ENCODE results near the gene KAT6B.
"Not testable (repeated sequence)": the region's sequence is repeated elsewhere in the genome, so short reads cannot be mapped to it uniquely, and the experiment has no call there.

KAT6B gene

DNA sequence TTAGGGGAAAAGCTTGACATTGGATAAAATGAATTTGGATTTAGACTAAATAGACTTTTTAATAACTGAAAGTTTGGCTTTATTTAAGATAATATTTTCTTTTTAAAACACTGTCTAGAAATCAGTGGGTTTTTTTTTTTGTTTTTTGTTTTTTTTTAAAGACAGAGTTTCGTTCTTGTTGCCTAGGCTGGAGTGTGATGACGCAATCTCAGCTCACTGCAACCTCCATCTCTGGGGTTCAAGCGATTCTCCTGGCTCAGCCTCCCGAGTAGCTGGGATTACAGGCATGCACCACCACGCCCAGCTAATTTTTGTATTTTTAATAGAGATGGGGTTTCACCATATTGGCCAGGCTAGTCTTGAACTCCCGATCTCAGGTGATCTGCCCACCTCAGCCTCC is 66.9 kb downstream of the KAT6B start:
- DNase-seq = not testable (repeated sequence)

DNA sequence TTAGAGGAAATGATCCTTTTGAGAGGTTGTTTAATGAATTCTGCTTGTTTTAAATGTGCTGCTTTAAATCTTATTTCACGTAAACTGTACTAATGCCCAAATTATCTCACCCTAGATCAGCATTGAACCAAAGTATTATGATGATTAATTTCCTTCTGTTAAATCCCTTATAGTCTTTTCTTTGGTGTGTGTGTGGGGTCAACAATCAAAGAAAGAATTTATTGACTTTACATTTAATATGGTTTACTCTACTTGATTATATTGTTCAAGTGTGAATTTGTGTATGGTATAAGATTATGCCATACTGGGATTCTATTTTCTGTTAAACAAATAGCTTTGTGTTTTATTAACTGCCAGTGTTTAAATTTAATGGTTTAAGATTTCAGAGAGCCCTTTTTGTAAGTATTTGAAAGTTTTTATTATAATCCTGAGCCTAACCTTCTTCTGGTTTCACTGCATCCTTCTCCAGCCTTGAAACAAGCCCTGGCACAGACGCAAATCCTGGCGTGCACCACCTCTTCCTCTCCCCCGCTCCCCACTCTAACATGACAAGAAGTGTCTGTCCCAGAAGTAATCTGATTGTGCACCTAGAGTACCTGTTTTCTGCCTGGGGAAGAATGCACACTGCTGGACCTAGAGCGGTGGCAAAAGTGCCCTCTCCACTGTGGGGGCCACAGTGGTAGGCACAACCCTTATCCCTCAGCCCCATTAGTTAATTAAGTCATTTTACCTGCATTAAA is 70.6 kb downstream of the KAT6B start:
- no peak for DNase-seq

DNA sequence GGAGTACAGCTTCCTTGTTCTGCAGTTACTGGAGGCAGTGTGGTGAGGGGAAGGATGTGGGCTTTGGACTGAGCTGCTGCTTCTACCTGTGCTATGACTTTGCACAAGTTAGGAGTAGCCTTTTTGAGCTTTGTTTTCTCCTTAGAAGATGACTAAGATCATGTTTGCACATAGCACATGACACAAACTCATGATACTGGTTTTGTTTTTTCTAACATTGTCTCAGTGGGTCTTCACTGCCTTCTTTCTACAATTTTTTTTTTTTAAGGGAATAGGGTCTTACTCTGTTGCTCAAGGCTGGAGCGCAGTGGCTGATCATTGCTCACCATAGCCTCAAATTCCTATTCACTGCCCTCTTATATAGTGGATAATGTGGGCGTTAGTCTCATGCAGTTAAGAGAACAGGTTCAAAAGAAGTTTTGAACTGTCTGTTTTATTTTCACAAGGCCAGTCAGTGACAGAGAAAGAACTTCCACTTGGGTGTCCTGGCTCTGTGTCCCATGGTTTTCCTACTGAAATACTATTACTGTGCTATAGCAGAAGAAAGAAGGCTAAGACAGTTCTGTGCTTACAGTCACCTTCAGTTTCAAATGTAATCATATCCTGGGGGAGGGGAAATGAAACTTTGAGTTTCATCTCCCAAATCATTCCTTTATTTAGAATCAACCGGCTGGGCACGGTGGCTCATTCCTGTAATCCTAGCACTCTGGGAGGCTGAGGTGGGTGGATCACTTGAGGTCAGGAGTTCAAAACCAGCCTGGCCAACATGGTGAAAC is 72.0 kb downstream of the KAT6B start:
- no peak for DNase-seq

DNA sequence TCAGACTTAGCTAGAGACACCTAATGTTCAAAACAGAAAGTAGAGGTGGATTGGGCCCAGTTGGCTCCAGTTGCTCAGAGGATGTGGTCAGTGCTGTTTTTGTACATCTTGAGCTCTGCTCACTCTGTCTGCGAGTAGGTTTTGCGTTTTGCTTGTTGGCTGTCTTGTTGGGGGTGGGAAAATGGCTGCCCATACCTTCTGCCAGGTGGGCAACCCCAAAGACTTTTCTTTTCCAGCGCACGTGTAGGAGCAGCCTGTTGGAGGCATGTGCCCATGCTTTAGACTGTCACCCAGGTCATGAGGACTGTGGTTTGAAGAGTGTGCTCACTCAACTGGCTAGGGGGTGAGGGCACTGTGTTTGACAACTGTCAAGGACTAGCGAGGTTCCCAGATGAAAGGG is 73.9 kb downstream of the KAT6B start:
- DNase-seq = no peak

DNA sequence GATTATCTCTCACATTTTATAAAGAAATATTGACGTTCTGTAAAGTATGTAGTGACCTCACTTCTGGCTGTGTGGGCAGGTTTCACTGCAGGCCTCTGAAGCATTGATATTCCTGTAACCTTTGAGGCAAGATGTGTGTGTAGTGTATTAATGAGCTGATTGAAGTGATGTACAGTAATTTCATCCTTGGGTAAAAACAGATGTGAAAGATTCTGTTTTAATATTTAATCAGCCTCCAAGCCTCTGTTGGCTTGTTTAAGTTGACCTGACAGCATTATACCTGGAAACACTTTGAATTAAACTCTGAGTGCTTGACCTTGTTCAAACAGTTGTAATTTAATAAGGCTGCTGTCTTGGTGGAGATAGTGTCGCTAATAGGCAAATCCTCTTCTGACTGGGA is 74.9 kb downstream of the KAT6B start:
- DNase-seq = no peak

DNA sequence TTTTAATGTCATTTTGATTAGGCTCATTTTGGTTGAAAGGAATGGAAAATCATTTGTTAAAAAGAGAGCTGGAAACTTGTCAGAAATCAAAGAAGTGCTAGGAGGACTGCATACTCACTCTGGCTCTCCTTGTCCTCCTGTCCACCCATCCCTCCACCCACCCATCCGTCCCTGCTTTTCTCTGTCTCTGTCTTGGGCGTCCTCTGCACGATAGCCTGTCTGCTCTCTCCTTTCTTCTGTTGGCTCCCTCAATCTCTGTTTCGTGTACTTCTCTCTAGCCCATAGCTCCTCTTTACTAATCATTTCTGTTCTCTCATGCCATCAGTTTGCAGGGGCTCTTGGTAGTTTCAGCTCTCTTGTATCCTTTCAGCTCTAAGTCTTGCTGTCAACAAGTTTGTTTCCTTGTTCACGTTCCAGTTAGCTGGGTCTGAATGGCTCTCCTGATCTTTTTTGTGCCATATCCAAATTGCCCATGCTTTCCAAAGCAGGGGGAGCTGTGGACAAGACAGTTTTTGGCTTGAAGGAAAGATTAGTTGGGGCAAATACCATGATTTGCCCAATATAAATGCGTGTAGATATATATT is 75.6 kb downstream of the KAT6B start:
- DNase-seq = no peak

DNA sequence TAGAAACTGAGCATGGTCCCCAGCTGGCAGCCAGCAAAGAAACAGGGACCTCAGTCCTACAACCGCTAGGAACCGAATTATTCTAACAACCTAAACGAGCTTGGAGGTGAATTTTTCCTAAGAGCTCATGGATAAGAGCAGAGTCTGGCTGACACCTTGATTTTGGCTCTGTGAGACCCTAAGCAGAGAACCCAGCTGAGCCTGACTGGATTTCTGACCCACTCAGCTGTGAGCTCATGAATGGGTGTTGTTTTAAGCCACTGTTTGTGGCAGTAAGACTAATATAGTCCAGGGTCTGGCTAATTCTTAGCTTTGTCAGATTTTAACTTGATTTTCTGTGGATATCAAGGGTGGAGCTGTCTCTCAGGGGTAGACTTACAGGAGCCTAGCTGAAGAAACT is 77.1 kb downstream of the KAT6B start:
- DNase-seq = no peak

DNA sequence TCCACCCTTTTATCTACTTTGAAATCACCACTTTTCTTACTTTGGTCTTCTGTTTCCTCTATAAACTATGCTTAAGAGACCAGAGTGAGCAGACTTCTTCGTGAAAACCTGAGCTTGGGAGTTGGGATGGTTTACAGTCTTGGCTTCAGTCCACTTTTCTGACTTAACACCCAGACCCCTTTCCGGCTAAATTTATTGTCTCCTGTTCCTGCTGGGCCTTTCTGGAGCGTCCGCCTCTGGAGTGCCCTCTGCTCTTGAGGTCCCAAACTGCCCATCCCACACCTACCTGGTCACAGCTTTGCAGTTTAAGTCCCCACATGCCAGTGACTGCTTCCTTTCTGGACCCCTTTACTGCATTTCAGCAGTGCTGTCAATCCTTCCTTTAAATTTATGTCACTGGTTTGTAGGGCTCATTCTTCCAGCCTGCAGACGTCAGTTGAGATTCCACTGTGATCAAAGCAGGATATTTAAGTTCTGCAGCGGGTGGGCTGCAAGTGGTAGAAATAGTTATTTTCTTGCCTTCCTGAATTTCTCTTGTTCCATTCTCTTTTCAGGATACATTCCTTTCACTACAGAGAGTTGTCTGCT is 80.3 kb downstream of the KAT6B start:
- no peak for DNase-seq

DNA sequence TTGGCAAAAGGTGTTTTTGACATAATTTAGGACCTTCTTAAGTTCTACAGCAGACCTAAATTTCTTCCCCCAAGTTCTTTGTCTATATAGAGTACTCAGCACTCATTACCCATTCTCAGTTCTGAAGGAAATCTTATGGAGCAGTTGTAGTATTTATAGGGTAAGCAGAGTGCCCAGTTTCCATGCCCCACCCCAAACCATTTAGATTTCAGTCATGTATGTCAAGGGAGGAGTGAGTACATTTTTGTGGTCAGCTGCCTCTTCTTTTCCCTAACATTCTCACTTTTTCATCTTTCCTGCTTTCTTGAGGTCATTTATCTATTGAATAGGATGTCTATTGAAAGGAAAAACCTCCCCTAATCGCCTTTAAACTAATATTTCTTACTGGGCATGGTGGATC is 83.3 kb downstream of the KAT6B start:
- no peak for DNase-seq

DNA sequence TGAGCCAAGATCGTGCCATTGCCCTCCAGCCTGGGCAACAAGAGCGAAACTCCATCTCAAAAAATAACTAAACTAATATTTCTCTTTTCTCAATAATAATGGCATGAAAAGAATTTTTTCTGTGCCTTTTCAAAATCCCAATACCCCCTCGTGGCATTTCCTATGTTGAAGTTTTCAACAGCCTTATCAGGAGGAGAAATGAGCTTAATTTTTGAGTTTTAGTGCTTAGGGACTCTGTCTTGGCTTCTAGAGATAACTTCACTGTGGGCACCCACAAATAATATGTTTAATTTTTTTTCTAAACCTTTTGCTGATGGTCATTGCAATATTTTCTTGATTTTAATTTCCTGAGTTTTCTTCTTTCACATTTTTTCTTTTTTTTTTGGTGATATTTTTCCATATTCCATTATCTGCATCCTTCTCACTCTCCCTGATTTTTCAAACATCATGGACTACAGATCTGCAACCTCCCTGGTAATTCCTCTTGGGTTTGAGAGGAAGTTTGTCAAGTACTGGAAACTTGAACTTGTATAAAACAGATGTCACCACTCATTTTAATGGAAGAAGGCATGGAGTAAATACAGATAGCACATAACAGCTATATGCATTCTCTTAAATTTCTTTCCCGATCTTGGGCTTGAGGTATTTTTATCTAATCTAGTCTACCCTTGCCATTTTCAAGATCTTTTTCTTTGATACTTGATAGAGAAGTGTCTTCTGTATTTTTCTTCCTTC is 84.0 kb downstream of the KAT6B start:
- no peak for DNase-seq

DNA sequence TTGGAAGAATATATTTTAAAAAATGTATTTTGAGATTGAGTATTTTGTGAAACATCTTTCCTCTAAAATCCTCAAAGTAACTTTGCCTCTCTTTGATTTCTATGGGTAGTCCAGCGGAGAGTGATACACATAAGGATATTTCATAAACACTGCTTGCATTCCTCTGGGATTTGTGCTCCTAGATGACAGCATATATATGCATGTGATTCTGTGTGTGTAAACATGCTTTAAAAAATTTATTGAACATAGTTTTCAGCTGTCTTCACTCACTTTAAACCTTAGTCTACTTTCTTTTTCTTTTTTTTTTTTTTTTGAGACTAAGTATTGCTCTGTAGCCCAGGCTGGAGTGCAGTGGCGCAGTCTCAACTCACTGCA is 84.6 kb downstream of the KAT6B start:
- DNase-seq = no peak

DNA sequence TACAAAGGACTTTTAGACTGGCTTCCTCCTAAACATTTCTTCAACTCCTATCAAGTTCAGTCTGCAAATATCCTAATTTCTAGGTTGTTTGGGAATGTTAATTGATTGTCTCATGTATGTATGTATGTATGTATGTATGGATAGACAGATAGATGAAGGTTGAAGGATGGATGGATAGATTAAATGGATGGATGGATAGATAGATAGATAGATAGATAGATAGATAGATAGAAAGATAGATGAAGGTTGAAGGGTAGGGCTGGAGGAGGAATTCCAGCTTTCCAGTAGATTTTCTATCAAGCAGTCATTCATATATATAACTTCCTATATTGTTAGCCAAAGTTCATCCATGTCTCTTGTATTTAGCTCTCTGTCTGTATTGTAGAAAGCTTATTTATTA is 85.8 kb downstream of the KAT6B start:
- DNase-seq = no peak

DNA sequence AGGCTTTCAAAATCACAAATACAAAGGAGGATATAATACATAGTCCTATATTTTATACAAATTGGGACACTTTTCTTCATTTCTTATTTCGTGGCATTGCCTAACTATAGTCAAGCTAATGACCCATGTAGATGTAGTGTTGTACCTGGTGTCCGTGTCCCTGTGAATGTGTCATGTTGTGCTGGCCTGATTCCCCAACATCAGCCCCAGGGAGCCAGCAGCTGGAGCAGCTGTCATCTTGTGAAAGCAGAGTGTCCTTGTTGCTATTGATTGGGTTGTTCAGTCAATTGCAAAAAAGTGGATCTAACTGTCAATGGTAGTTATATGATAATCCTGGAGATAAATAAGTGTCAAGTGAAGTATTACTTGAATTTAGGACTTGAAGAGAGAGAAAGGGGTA is 86.3 kb downstream of the KAT6B start:
- DNase-seq = no peak

DNA sequence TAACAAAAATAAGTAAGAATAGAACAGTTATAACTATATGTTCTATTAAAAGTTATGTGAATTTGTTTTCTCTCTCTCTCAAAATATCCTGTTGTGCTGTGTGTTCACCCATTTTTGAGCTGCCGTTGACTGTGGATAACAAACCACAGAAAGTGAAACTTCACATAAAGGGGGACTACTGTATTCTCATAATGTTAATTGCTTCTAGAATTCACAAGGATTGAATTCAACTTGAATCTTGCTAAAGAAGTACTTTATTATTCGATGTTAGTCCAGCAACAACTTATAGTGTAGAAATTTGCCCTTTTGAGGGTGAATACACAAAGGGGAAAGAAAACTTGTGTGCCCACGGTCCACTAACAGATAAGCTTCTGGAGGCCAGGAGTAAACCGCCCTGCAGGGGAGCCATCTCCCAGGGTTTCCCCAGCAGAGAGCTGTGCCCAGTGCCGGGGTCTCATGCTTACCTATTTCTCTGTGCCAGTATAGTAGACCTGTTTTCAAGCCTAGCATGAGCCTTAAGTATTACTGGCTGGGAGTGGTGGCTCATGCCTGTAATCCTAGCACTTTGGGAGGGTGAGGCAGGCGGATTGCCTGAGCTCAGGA is 87.1 kb downstream of the KAT6B start:
- DNase-seq = no peak

DNA sequence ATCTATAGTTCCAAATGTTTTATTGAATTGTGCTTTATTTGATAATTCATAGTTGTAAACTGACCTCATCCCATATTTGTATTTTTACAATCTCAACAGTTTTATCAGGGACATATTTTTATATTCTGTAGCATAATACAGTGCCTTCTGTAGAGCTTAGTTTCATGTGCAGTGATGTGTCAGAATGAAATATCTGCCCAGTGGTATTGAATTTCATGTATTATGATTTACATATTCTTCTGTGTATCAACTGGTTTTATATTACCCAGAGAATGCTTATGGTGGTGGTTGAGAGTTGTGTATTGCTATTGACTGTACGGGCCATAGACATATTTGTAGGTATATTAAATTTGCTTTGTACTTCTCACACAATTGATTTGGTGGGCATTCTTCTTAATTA is 89.9 kb downstream of the KAT6B start:
- DNase-seq = no peak

DNA sequence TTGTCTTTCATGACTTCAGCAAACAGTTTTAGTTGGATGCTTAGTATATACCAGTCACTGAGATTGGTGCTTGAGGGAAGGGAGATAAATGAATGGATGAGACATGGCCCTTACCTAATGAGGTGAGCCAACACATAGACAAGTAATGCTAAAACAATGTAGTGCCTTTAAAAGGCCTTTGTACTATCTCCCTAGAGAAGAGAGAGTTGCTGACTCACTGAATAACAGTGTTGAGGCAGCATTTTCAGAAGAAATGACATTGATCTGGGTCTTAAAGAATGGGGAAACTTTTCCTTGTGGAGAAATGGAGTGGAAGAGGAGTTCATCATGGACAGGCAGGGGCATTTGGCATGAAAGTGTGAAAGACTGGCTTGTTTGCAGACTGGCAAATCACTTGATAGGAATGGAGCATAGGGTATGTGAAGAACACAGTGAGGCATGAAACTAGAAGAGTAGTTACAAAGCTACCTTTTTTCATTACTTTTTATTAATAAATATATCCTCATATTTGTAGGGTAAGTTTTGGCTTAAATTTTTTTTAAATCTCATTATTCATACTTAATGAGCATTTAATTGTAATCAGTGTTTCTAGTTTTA is 91.2 kb downstream of the KAT6B start:
- no peak for DNase-seq

DNA sequence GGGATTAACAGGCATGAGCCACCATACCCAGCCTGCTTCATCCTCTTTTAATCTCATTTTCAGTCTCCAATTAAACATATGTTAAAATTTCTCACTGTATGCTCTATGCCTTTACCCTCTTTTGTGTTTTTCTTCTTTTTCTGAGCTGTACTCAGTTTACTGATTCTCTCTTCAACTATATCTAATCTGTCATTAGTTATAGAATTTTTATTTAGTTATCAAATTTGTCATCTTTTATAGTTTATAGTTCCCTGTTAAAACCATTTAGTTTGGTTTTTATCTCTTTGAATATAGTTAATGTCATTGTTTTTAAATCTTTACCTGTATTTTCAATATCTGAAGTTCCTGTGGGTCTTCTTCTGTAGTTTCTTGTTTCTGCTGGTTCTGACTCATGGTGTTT is 93.3 kb downstream of the KAT6B start:
- no peak for DNase-seq

DNA sequence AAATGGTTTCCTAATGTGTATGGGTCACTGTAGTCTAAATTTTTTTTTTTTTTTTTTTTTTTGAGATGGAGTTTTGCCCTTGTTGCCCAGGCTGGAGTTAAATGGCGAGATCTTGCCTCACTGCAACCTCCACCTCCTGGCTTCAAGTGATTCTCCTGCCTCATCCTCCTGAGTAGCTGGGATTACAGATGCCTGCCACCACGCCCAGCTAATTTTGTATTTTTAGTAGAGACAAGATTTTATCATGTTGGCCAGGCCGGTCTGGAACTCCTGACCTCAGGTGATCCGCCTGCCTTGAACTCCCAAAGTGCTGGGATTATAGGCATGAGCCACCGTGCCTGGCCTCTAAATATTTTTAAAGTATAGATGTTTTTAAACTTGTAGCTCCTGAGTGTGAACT is 94.7 kb downstream of the KAT6B start:
- DNase-seq = not testable (repeated sequence)

DNA sequence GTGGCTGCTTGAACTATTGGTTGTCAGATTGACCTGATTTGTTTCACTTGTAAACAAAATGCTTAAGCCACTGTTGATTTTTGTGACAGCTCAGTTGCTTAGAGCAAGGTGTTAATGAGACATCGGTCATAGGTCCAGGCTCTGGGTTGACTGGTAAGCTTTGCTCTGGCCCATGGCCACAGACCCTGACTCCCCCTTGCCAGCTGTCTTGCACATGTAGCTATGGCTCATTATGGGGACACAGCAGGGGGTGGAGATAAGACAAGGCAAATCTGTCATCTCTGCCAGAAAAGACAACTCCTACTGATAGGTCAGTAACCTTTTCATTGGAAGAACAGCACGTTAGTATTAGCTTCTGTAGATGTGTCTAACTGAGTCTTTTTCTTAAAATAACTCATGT is 95.3 kb downstream of the KAT6B start:
- DNase-seq = no peak

DNA sequence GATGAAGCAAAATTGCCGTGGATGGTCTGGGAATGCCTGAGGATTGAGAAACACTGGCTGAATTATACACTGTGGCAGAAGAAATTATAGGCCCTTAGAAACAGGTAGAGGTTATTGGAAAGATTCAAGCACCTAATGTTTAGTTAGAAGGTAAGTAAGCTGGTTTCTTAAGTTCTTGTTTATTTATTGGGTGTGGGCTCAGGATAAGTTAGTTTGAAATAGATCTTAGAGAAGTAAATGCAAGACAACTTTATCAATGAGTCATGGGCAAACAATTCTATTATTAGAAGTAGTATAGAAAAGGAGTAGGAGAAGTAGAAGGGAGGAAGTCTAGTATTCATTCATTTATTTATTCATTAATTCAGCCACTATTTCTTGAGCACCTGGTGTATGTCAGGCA is 96.5 kb downstream of the KAT6B start:
- no peak for DNase-seq

DNA sequence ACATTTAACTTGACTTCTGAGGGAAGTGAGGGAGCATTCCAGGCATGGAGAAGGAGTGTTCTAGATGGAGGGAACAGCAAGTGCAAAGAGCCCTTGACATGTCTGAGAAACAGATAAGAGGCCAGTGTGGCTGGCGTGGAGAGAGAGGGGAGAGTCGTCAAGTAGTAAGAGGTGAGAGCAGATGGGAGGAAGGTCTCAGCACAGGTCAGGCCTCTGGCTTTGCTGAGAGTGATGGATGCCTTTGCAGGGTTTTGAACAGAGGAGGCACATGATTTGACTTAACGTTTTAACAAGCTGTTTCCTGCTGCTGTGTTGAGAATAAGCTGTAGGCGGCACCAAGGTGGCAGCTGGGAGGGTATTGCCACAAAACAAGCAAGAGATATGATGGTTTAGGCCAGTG is 97.2 kb downstream of the KAT6B start:
- no peak for DNase-seq

DNA sequence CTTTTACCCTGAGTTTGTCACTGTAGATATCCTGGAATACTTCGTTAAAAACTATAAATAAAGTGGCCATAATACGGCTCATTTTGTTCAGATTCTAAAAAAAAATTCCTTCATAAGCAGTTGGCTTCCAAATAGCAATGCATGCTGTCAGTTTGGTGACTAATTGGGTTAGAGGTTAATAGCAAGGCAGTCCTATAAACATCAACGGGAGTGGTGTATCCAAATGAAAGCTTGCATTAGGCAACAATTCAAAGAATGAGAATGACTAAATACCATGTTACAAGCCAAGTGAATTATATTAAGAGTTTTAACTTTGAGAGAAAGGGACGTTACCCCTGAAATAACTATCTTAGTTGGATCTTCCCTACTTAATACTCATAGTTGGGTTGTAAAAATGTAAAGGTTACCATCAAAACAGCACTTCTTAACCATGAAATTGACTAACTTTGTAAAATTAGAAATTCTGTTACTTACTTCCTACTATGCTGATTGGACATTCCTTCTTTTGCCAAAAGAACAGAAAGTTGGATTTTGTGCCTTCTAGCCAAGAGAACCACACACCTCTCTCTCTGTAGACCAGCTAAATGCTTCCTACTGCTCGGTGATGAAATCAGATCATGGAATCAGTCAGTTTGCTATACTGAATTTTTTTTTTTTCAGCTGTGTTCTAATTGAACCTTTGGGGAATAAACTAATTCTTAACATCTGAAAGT is 98.0 kb downstream of the KAT6B start:
- DNase-seq = no peak
